Endothelial cell (in vitro differentiated cells): ENCODE results near the gene VSIR. TPM values are rescaled to one million over a fixed set of nuclear protein-coding genes. Genes with fewer than 3 reads are reported as not detected.

ENCODE experiments used
- DNase-seq: peaks from one replicate; pipeline ENCODE4 v3.0.0; 2021; ENCODE audit warnings: low spot score
- H3K27ac Mint-ChIP-seq: one replicate; pipeline ENCODE4 v1.8.0; 2021; ENCODE audit warnings: mixed read lengths, inconsistent platforms; ENCODE audit not compliant: unreplicated experiment
- H3K27me3 Mint-ChIP-seq: one replicate; pipeline ENCODE4 v1.8.0; 2021; ENCODE audit warnings: mild to moderate bottlenecking, moderate library complexity, mixed read lengths, inconsistent platforms; ENCODE audit not compliant: unreplicated experiment
- H3K36me3 Mint-ChIP-seq: one replicate; pipeline ENCODE4 v1.8.0; 2021; ENCODE audit warnings: mild to moderate bottlenecking, low read depth, mixed read lengths, inconsistent platforms; ENCODE audit not compliant: unreplicated experiment
- H3K4me1 Mint-ChIP-seq: one replicate; pipeline ENCODE4 v1.8.0; 2021; ENCODE audit warnings: mild to moderate bottlenecking, mixed read lengths, inconsistent platforms; ENCODE audit not compliant: unreplicated experiment
- H3K4me3 Mint-ChIP-seq: one replicate; pipeline ENCODE4 v1.8.0; 2021; ENCODE audit warnings: mild to moderate bottlenecking, mixed read lengths, inconsistent platforms; ENCODE audit not compliant: unreplicated experiment
- H3K9me3 Mint-ChIP-seq: one replicate; pipeline ENCODE4 v1.8.0; 2021; ENCODE audit warnings: mixed read lengths, inconsistent platforms; ENCODE audit not compliant: unreplicated experiment
- CTCF ChIP-seq: fragments of 200-600 bp; sonication (generic); IDR thresholded peaks from one replicate; pipeline ENCODE4 v1.5.0; 2021; ENCODE audit warnings: antibody characterized with exemption; ENCODE audit not compliant: unreplicated experiment
- total RNA-seq: library from RNA; stranded (reverse); fragmentation: NEBNext Ultra II Directional; extraction: Animal tissue kit (Norgen Biotek cat#: 25700); gene quantifications from one replicate; pipeline ENCODE4 v1.2.1, GENCODE V29; 2021; ENCODE audit not compliant: unreplicated experiment

The VSIR gene
- total RNA-seq, 1 donor from 2014 or later: 86.1 TPM

GRCh38 chr10:71717551-71717951 lies 55.8 kb downstream of the VSIR start:
- Mint-ChIP-seq H3K9me3 (no peaks in the 10 kb centered on the region), H3K36me3 (peaks cover 3% of the 10 kb centered on the region), H3K27me3 (peaks cover 16% of the 10 kb centered on the region), H3K4me1 (peaks cover 26% of the 10 kb centered on the region), H3K27ac (no peak overlapping the region), H3K4me3 (no peak overlapping the region)
- no peak for TF ChIP-seq CTCF
- DNase-seq: no peak

- H3K36me3 Mint-ChIP-seq: peaks cover 3% of the 10 kb centered on the region
- H3K27me3 Mint-ChIP-seq: peaks cover 14% of the 10 kb centered on the region
- no peak overlapping the region for H3K27ac Mint-ChIP-seq
- H3K4me3 Mint-ChIP-seq: no peak overlapping the region
- H3K4me1 Mint-ChIP-seq: peaks cover 26% of the 10 kb centered on the region
- no peak for TF ChIP-seq CTCF
- no peaks in the 10 kb centered on the region for H3K9me3 Mint-ChIP-seq
- DNase-seq: no peak
These were observed 56.3 kb downstream of the VSIR start for GRCh38 chr10:71717056-71717455.

- TF ChIP-seq CTCF: no peak
- no peak for DNase-seq
- H3K27ac Mint-ChIP-seq: no peak overlapping the region
- peaks cover 22% of the 10 kb centered on the region for H3K4me1 Mint-ChIP-seq
- no peak overlapping the region for H3K4me3 Mint-ChIP-seq
- H3K27me3 Mint-ChIP-seq: peaks cover 12% of the 10 kb centered on the region
- no peaks in the 10 kb centered on the region for H3K9me3 Mint-ChIP-seq
- peaks cover 3% of the 10 kb centered on the region for H3K36me3 Mint-ChIP-seq
These were observed 56.9 kb downstream of the VSIR start for GRCh38 chr10:71716426-71716825.

- TF ChIP-seq CTCF: no peak
- Mint-ChIP-seq H3K9me3 (no peaks in the 10 kb centered on the region), H3K27me3 (peaks cover 12% of the 10 kb centered on the region), H3K4me1 (peaks cover 22% of the 10 kb centered on the region), H3K4me3 (no peak overlapping the region), H3K36me3 (peaks cover 3% of the 10 kb centered on the region), H3K27ac (no peak overlapping the region)
- no peak for DNase-seq
These were observed 57.5 kb downstream of the VSIR start for GRCh38 chr10:71715860-71716259.

GRCh38 chr10:71715026-71715425 lies 58.3 kb downstream of the VSIR start:
- Mint-ChIP-seq H3K27me3 (peaks cover 9% of the 10 kb centered on the region), H3K4me1 (peaks cover 20% of the 10 kb centered on the region), H3K9me3 (no peaks in the 10 kb centered on the region), H3K4me3 (no peak overlapping the region), H3K27ac (no peak overlapping the region), H3K36me3 (peaks cover 3% of the 10 kb centered on the region)
- no peak for DNase-seq
- no peak for TF ChIP-seq CTCF
